ENCODE measurements around the gene GLTPD2. TPM values are rescaled to one million over a fixed set of nuclear protein-coding genes. Genes with fewer than 3 reads are reported as not detected.

GLTPD2 gene
- total and polyA plus RNA-seq, 2 donors (not counting 1 experiment from before 2014, with no cell fraction given), result not detected

GRCh38 chr17:4815043-4815675 is 26.4 kb downstream of the GLTPD2 start:
- no peak overlapping the region for H3K9ac ChIP-seq (ENCODE audit: low read length)
- H3K79me2 ChIP-seq (ENCODE audit: control insufficient read depth, insufficient read depth, low read length), result no peaks in the 10 kb centered on the region
- no peak for DNase-seq
- no peaks in the 10 kb centered on the region for H3K9me3 ChIP-seq (ENCODE audit: control extremely low read depth in 1 of 3, control insufficient read depth in 2 of 3, insufficient read depth in 1 of 3, low read length in 2 of 3)
- H4K20me1 ChIP-seq (ENCODE audit: control insufficient read depth, insufficient read depth, low read length, poor library complexity, severe bottlenecking), result no peaks in the 10 kb centered on the region
- H3K4me1 Mint-ChIP-seq, result no peaks in the 10 kb centered on the region
- no peak for TF ChIP-seq EZH2 (IDR thresholded peaks at IDR 0.05; ENCODE audit: borderline replicate concordance, insufficient read depth, low read depth, low read length, poor library complexity, severe bottlenecking)
- TF ChIP-seq CTCF (IDR thresholded peaks at IDR 0.05), result no peak
- intact Hi-C loops (cut with micrococcal nuclease), result no loop called here
- H3K27me3 Mint-ChIP-seq, result no peaks in the 10 kb centered on the region
- POLR2A ChIA-PET, result no interaction called here
- H3K4me3 Mint-ChIP-seq, result no peak overlapping the region
- H3K4me3 ChIP-seq (ENCODE audit: control extremely low read depth in 1 of 5, extremely low read depth in 1 of 5, insufficient read depth in 1 of 5, low read depth in 2 of 5, low read length in 4 of 5), result no peak overlapping the region
- no peaks in the 10 kb centered on the region for H3K4me1 ChIP-seq (ENCODE audit: control insufficient read depth in 2 of 2, insufficient read depth in 2 of 2, low read length in 2 of 2)
- WGBS (ENCODE audit: insufficient coverage), result 94% methylated on average over 5 of the region's 7 CpGs
- no peaks in the 10 kb centered on the region for H3K9me3 Mint-ChIP-seq (ENCODE audit: insufficient read depth)
- CTCF ChIA-PET, result no interaction called here
- H2AFZ ChIP-seq (ENCODE audit: insufficient read depth, low read depth, low read length, poor library complexity, severe bottlenecking), result no peak overlapping the region
- no peak overlapping the region for H3K4me2 ChIP-seq (replicated peaks; ENCODE audit: low read depth, low read length, poor library complexity, severe bottlenecking)
- H3K27ac ChIP-seq (ENCODE audit: low read length in 2 of 2), result no peak overlapping the region
- H3K27ac Mint-ChIP-seq, result no peak overlapping the region
- no peak for ATAC-seq (ENCODE audit: low read depth)
- peaks cover 0 to 28% of the 10 kb centered on the region in 2 experiments for H3K36me3 ChIP-seq (replicated peaks in 1 of 2; ENCODE audit: control extremely low read depth in 1 of 2, control insufficient read depth in 1 of 2, extremely low read depth in 1 of 2, insufficient read depth in 2 of 2, low read length in 1 of 2)
- H3K27me3 ChIP-seq (replicated peaks in 1 of 4; ENCODE audit: control extremely low read depth in 1 of 4, control insufficient read depth in 3 of 4, insufficient read depth in 4 of 4, low read length in 3 of 4), result no peaks in the 10 kb centered on the region

GRCh38 chr17:4816826-4817225 is 28.1 kb downstream of the GLTPD2 start:
- no peaks in the 10 kb centered on the region for H4K20me1 ChIP-seq (ENCODE audit: control insufficient read depth, insufficient read depth, low read length, poor library complexity, severe bottlenecking)
- peaks cover 0 to 30% of the 10 kb centered on the region in 2 experiments for H3K36me3 ChIP-seq (replicated peaks in 1 of 2; ENCODE audit: control extremely low read depth in 1 of 2, control insufficient read depth in 1 of 2, extremely low read depth in 1 of 2, insufficient read depth in 2 of 2, low read length in 1 of 2)
- intact Hi-C loops (cut with micrococcal nuclease), result no loop called here
- no peak overlapping the region for H3K27ac Mint-ChIP-seq
- 100% methylated on average over 8 of the region's 13 CpGs for WGBS (ENCODE audit: insufficient coverage)
- POLR2A ChIA-PET, result interaction anchor here (0.5 kb wide), 1 partner anchor 146 kb away, joined by 4 read pairs; no protein-coding TSS in a partner anchor
- CTCF ChIA-PET, result no interaction called here
- H3K27ac ChIP-seq (ENCODE audit: low read length in 2 of 2), result no peak overlapping the region
- H3K4me3 ChIP-seq (ENCODE audit: control extremely low read depth in 1 of 5, extremely low read depth in 1 of 5, insufficient read depth in 1 of 5, low read depth in 2 of 5, low read length in 4 of 5), result no peak overlapping the region
- no peak overlapping the region for H3K4me2 ChIP-seq (replicated peaks; ENCODE audit: low read depth, low read length, poor library complexity, severe bottlenecking)
- no peaks in the 10 kb centered on the region for H3K79me2 ChIP-seq (ENCODE audit: control insufficient read depth, insufficient read depth, low read length)
- H3K4me3 Mint-ChIP-seq, result no peak overlapping the region
- no peak overlapping the region for H2AFZ ChIP-seq (ENCODE audit: insufficient read depth, low read depth, low read length, poor library complexity, severe bottlenecking)
- no peaks in the 10 kb centered on the region for H3K9me3 ChIP-seq (ENCODE audit: control extremely low read depth in 1 of 3, control insufficient read depth in 2 of 3, insufficient read depth in 1 of 3, low read length in 2 of 3)
- TF ChIP-seq EZH2 (IDR thresholded peaks at IDR 0.05; ENCODE audit: borderline replicate concordance, insufficient read depth, low read depth, low read length, poor library complexity, severe bottlenecking), result no peak
- no peak for TF ChIP-seq CTCF (IDR thresholded peaks at IDR 0.05)
- ATAC-seq (ENCODE audit: low read depth) (no peak), DNase-seq (no peak)
- H3K27me3 Mint-ChIP-seq, result no peaks in the 10 kb centered on the region
- H3K9me3 Mint-ChIP-seq (ENCODE audit: insufficient read depth), result no peaks in the 10 kb centered on the region
- H3K4me1 ChIP-seq (ENCODE audit: control insufficient read depth in 2 of 2, insufficient read depth in 2 of 2, low read length in 2 of 2), result no peaks in the 10 kb centered on the region
- H3K27me3 ChIP-seq (replicated peaks in 1 of 4; ENCODE audit: control extremely low read depth in 1 of 4, control insufficient read depth in 3 of 4, insufficient read depth in 4 of 4, low read length in 3 of 4), result no peaks in the 10 kb centered on the region
- H3K4me1 Mint-ChIP-seq, result no peaks in the 10 kb centered on the region
- H3K9ac ChIP-seq (ENCODE audit: low read length), result no peak overlapping the region
